Left colon (tissue), 2 donors: ENCODE results near the gene ERGIC2. TPM values are rescaled to one million over a fixed set of nuclear protein-coding genes. Genes with fewer than 3 reads are reported as not detected.
"Not testable (repeated sequence)": the region's sequence is repeated elsewhere in the genome, so short reads cannot be mapped to it uniquely, and the experiment has no call there.

Experiments used
- ATAC-seq: fragments of 200-7000 bp; cut with Tn5 transposase; one replicate; pipeline ENCODE4 v1.9.1; 2020; ENCODE audit warnings: mild to moderate bottlenecking, moderate library complexity
- DNase-seq, 2 donors: peaks; one replicate each; pipeline ENCODE4 v3.0.0-alpha.2; 2020
- intact Hi-C, 2 donors: fragments of 100-400 bp; cut with DNase I in 1 of 2; cut with micrococcal nuclease in 1 of 2; formaldehyde crosslinking; loops; one replicate each; pipeline versions ENCODE4 v1.11.2 to v1.14.0; 2022; cut with DNase I, micrococcal nuclease
- total RNA-seq, 2 donors: library from RNA; stranded (reverse); fragmentation: NEBNext Ultra II Directional; extraction: Animal tissue kit (Norgen Biotek cat#: 25700); gene quantifications; one replicate each; pipeline ENCODE4 v1.2.1, GENCODE V29; 2021
- donor health status: DM: no; HTN: no; CAD: no.
- donor health status: DM: yes; HTN: yes; CAD: no.

Gene ERGIC2
- total RNA-seq, 2 donors from 2014 or later: 33.7 to 46.8 TPM

- no peak for DNase-seq
- intact Hi-C loops: loop anchor here in 1 of 2 donors (5.0 kb wide), 1 partner anchor 244 kb away; no protein-coding TSS in a partner anchor
- ATAC-seq: no peak
Measured at GRCh38 chr12:29316752-29317151, 64.2 kb downstream of the ERGIC2 start.

- ATAC-seq (no peak), DNase-seq (no peak)
- intact Hi-C loops: no loop called here
Measured at GRCh38 chr12:29314416-29314815, 66.6 kb downstream of the ERGIC2 start.

- peak; percentile 88 for ATAC-seq
- intact Hi-C loops: no loop called here
Measured at GRCh38 chr12:29310899-29311298, 70.1 kb downstream of the ERGIC2 start.

GRCh38 chr12:29309320-29309902 lies 71.6 kb downstream of the ERGIC2 start:
- ATAC-seq: no peak
- intact Hi-C loops: no loop called here
- no peak for DNase-seq

More at GRCh38 chr12:29310899-29311298, 70.1 kb downstream of the ERGIC2 start:
- no peak for DNase-seq

- intact Hi-C loops: no loop called here
- DNase-seq (no peak), ATAC-seq (no peak)
Measured at GRCh38 chr12:29306682-29307081, 74.3 kb downstream of the ERGIC2 start.

- intact Hi-C loops: no loop called here
- DNase-seq (no peak), ATAC-seq (no peak)
Measured at GRCh38 chr12:29306266-29306665, 74.7 kb downstream of the ERGIC2 start.

- ATAC-seq (no peak), DNase-seq (no peak)
- intact Hi-C loops: no loop called here
Measured at GRCh38 chr12:29304388-29304787, 76.6 kb downstream of the ERGIC2 start.

- intact Hi-C loops: no loop called here
- DNase-seq: no peak
- ATAC-seq: no peak
Measured at GRCh38 chr12:29301114-29301513, 79.9 kb downstream of the ERGIC2 start.

GRCh38 chr12:29299633-29300032 lies 81.3 kb downstream of the ERGIC2 start:
- ATAC-seq (no peak), DNase-seq (no peak)
- intact Hi-C loops: no loop called here

- no peak for ATAC-seq
- intact Hi-C loops: no loop called here
Measured at GRCh38 chr12:29291226-29291625, 89.7 kb downstream of the ERGIC2 start.

GRCh38 chr12:29290475-29290874 lies 90.5 kb downstream of the ERGIC2 start:
- ATAC-seq, DNase-seq, intact Hi-C loops: not testable (repeated sequence)

More at GRCh38 chr12:29291226-29291625, 89.7 kb downstream of the ERGIC2 start:
- DNase-seq: no peak

- intact Hi-C loops: no loop called here
- no peak for ATAC-seq
- no peak for DNase-seq
Measured at GRCh38 chr12:29288031-29288430, 92.9 kb downstream of the ERGIC2 start.

GRCh38 chr12:29287622-29288021 lies 93.3 kb downstream of the ERGIC2 start:
- ATAC-seq (no peak), DNase-seq (no peak)
- intact Hi-C loops: no loop called here

Other genes with a start within 250 kb of the ERGIC2 start
- 10 to 100 TPM; 72.8 to 73.2 TPM for gene FAR2, start 231.9 kb downstream of the ERGIC2 start, total RNA-seq
- under 1 TPM in 1 of 2 donors, not detected in 1; 0.08 TPM for gene OVCH1, start 116.5 kb upstream of the ERGIC2 start, total RNA-seq